RCC 7860 (cell line): ENCODE results near the gene FAM107B.

Source experiments
- DNase-seq: peaks from one replicate; pipeline ENCODE4 v3.0.0-alpha.2; 2015; ENCODE audit warnings: low spot score
- FAIRE-seq: peaks from 2 replicates; lab custom pipeline; 2012; peaks lifted over from hg19 to GRCh38; lab: Jason Lieb, UNC

The FAM107B gene

GRCh38 chr10:14519785-14520184 lies 254.9 kb downstream of the FAM107B start:
- FAIRE-seq (no peak), DNase-seq (no peak)

- FAIRE-seq (no peak), DNase-seq (no peak)
Measured at GRCh38 chr10:14518149-14518548, 256.5 kb downstream of the FAM107B start.

GRCh38 chr10:14513123-14513522 lies 261.6 kb downstream of the FAM107B start:
- FAIRE-seq: no peak

GRCh38 chr10:14510346-14510745 lies 264.4 kb downstream of the FAM107B start:
- no peak for DNase-seq
- no peak for FAIRE-seq

More at GRCh38 chr10:14513123-14513522, 261.6 kb downstream of the FAM107B start:
- DNase-seq: no peak

GRCh38 chr10:14508725-14509124 lies 266.0 kb downstream of the FAM107B start:
- FAIRE-seq (no peak), DNase-seq (no peak)

GRCh38 chr10:14507781-14508180 lies 266.9 kb downstream of the FAM107B start:
- no peak for DNase-seq
- FAIRE-seq: no peak

GRCh38 chr10:14507176-14507575 lies 267.5 kb downstream of the FAM107B start:
- no peak for FAIRE-seq
- DNase-seq: no peak

- DNase-seq (peak; percentile 33), FAIRE-seq (peak; percentile 87)
Measured at GRCh38 chr10:14502431-14502830, 272.3 kb downstream of the FAM107B start.

- no peak for FAIRE-seq
- DNase-seq: no peak
Measured at GRCh38 chr10:14500172-14500765, 274.4 kb downstream of the FAM107B start.

- DNase-seq: no peak
- FAIRE-seq: no peak
Measured at GRCh38 chr10:14499601-14499904, 275.1 kb downstream of the FAM107B start.

GRCh38 chr10:14498326-14498725 lies 276.4 kb downstream of the FAM107B start:
- no peak for DNase-seq
- no peak for FAIRE-seq

- peak; percentile 58 for DNase-seq
- FAIRE-seq: no peak
Measured at GRCh38 chr10:14491811-14492210, 282.9 kb downstream of the FAM107B start.

GRCh38 chr10:14489522-14490177 lies 285.0 kb downstream of the FAM107B start:
- FAIRE-seq (no peak), DNase-seq (no peak)

- FAIRE-seq: no peak
Measured at GRCh38 chr10:14487488-14487883, 287.2 kb downstream of the FAM107B start.

GRCh38 chr10:14486777-14487487 lies 287.8 kb downstream of the FAM107B start:
- DNase-seq (no peak), FAIRE-seq (no peak)

More at GRCh38 chr10:14487488-14487883, 287.2 kb downstream of the FAM107B start:
- DNase-seq: no peak

- FAIRE-seq: no peak
- DNase-seq: no peak
Measured at GRCh38 chr10:14485986-14486385, 288.7 kb downstream of the FAM107B start.

- FAIRE-seq (no peak), DNase-seq (no peak)
Measured at GRCh38 chr10:14483417-14483816, 291.3 kb downstream of the FAM107B start.

- FAIRE-seq (no peak), DNase-seq (no peak)
Measured at GRCh38 chr10:14481752-14482151, 292.9 kb downstream of the FAM107B start.

GRCh38 chr10:14481014-14481413 lies 293.7 kb downstream of the FAM107B start:
- FAIRE-seq: no peak
- no peak for DNase-seq

GRCh38 chr10:14478604-14479003 lies 296.1 kb downstream of the FAM107B start:
- FAIRE-seq: peak; percentile 92
- peak; percentile 83 for DNase-seq

GRCh38 chr10:14478201-14478600 lies 296.5 kb downstream of the FAM107B start:
- DNase-seq: peak; percentile 29
- FAIRE-seq: no peak

GRCh38 chr10:14477408-14477710 lies 297.3 kb downstream of the FAM107B start:
- DNase-seq (no peak), FAIRE-seq (no peak)
